HepG2 (cell line): ENCODE results near the gene ZKSCAN3. TPM values are rescaled to one million over a fixed set of nuclear protein-coding genes. Genes with fewer than 3 reads are reported as not detected.

Experiments
- AKNA ChIP-seq: sonication (generic); formaldehyde crosslinking; IDR thresholded peaks from 2 replicates; pipeline ENCODE4 v1.4.0; 2020; ENCODE audit warnings: missing genetic modification reagents, borderline replicate concordance
- ATF5 ChIP-seq: sonication (generic); formaldehyde crosslinking; IDR thresholded peaks from 2 replicates; pipeline ENCODE4 v1.4.0; 2020; ENCODE audit warnings: mild to moderate bottlenecking, low read depth, missing genetic modification reagents
- ATM ChIP-seq: fragments of 450-650 bp; IDR thresholded peaks from 2 replicates; pipeline ENCODE4 v1.7.1; 2017; ENCODE audit warnings: mild to moderate bottlenecking, borderline replicate concordance
- FOSL1 ChIP-seq: sonication (generic); formaldehyde crosslinking; IDR thresholded peaks from 2 replicates; pipeline ENCODE4 v1.9.0; 2021; ENCODE audit warnings: missing genetic modification reagents, borderline replicate concordance
- HDAC1 ChIP-seq: sonication (generic); formaldehyde crosslinking; IDR thresholded peaks from 2 replicates; pipeline ENCODE4 v1.5.1; 2020; ENCODE audit warnings: mild to moderate bottlenecking, missing genetic modification reagents
- KLF16 ChIP-seq, 2 experiments: sonication (generic) in 1 of 2; formaldehyde crosslinking in 1 of 2; IDR thresholded peaks; 2 replicates each; pipeline versions ENCODE4 v1.6.1 to v1.8.0; 2016 to 2023; ENCODE audit warnings: missing genetic modification reagents in 2 of 2, missing compliant biosample characterization in 1 of 2
- MAFF ChIP-seq: IDR thresholded peaks from 2 replicates; pipeline ENCODE4 v1.6.1; 2011; ENCODE audit warnings: low read depth, low read length, improper control_type of control experiment
- MNT ChIP-seq: fragments of 450-650 bp; IDR thresholded peaks from 2 replicates; pipeline ENCODE4 v1.6.1; 2016
- NFE2L1 ChIP-seq: sonication (generic); formaldehyde crosslinking; IDR thresholded peaks from 2 replicates; pipeline ENCODE4 v1.4.0; 2020; ENCODE audit warnings: missing genetic modification reagents, mild to moderate bottlenecking, borderline replicate concordance
- RARG ChIP-seq: sonication (generic); formaldehyde crosslinking; IDR thresholded peaks from 2 replicates; pipeline ENCODE4 v1.4.0; 2020; ENCODE audit warnings: low read depth, mild to moderate bottlenecking, missing genetic modification reagents
- RBFOX2 ChIP-seq: fragments of 200-400 bp; formaldehyde crosslinking; IDR thresholded peaks from 2 replicates; pipeline ENCODE4 v1.6.1; 2017; ENCODE audit warnings: low read depth, mild to moderate bottlenecking, low read length
- SKIL ChIP-seq: sonication (generic); formaldehyde crosslinking; IDR thresholded peaks from 2 replicates; pipeline ENCODE4 v1.8.0; 2022; ENCODE audit warnings: missing genetic modification reagents, mild to moderate bottlenecking, moderate library complexity, borderline replicate concordance
- TCF7 ChIP-seq: sonication (generic); IDR thresholded peaks from 2 replicates; pipeline ENCODE4 v1.6.1; 2016; ENCODE audit warnings: antibody characterized with exemption, low read depth
- ZFP37 ChIP-seq: sonication (generic); formaldehyde crosslinking; IDR thresholded peaks from 2 replicates; pipeline ENCODE4 v1.4.0; 2020; ENCODE audit warnings: missing genetic modification reagents, borderline replicate concordance
- ZFP41 ChIP-seq: sonication (generic); formaldehyde crosslinking; IDR thresholded peaks from 2 replicates; pipeline ENCODE4 v1.4.0; 2020; ENCODE audit warnings: mild to moderate bottlenecking, missing genetic modification reagents, borderline replicate concordance
- ZNF207 ChIP-seq: fragments of 450-650 bp; IDR thresholded peaks from 2 replicates; pipeline ENCODE4 v1.6.1; 2016; ENCODE audit warnings: antibody characterized with exemption, borderline replicate concordance
- ZNF605 ChIP-seq: sonication (generic); formaldehyde crosslinking; IDR thresholded peaks from 2 replicates; pipeline ENCODE4 v1.8.0; 2022; ENCODE audit warnings: mild to moderate bottlenecking, missing genetic modification reagents
- polyA plus RNA-seq, 8 experiments: library from polyadenylated mRNA; depleted of rRNA in 3 of 8; stranded (reverse) in 7 of 8; unstranded in 1 of 8; fragments of >200 nt; fragmentation: Illumina TruSeq in 4 of 8; extraction: Trizol in 4 of 8; gene quantifications; 2 replicates each; pipeline versions ENCODE4 v1.2.1 to v1.2.3, GENCODE V29; 2011 to 2016; ENCODE audit warnings: low read depth in 4 of 8, missing spikeins in 1 of 8, mixed read lengths in 1 of 8; ENCODE audit not compliant: insufficient read depth in 1 of 8
- total RNA-seq, 5 experiments: library from RNA; depleted of rRNA; stranded (reverse); fragments of >200 nt; fragmentation: Illumina TruSeq; extraction: Trizol; gene quantifications; 2 replicates each; pipeline ENCODE4 v1.2.3, GENCODE V29; 2016; ENCODE audit warnings: low read depth in 1 of 5

Gene ZKSCAN3
- total and polyA plus RNA-seq, 2 of the 13 experiments (the other 11 are each of a cell fraction or from before 2014, with no cell fraction given) = 3.3 to 7.4 TPM

- TF ChIP-seq KLF16 (CRISPR knock-in tag; IDR thresholded peaks at IDR 0.05) (peak in 1 of 2 experiments; percentile 96; a peak in 2 of 4 replicates), TCF7 (peak; percentile 43; the same call in 1 of the 2 replicates), ATM (no peak), NFE2L1 (CRISPR knock-in tag) (no peak), ATF5 (peak; percentile 56; the same call in 1 of the 2 replicates), ZFP37 (CRISPR knock-in tag) (no peak), MNT (no peak), ZNF605 (CRISPR knock-in tag) (peak; percentile 100), RARG (CRISPR knock-in tag) (peak; percentile 93; the same call in 1 of the 2 replicates), ZNF207 (no peak), ZFP41 (0 out of 2 replicates have a peak, but pooled peaks have one; percentile 27), MAFF (no peak), FOSL1 (CRISPR knock-in tag) (peak; percentile 31; the same call in 1 of the 2 replicates), RBFOX2 (peak; percentile 89), AKNA (CRISPR knock-in tag) (no peak), SKIL (CRISPR knock-in tag) (no peak), HDAC1 (CRISPR knock-in tag) (peak; percentile 87)
Measured at GRCh38 chr6:28399350-28400121, 49.8 kb downstream of the ZKSCAN3 start, which contains the start of gene ZSCAN12 (continued).
